ENCODE results near the gene PIK3R6.
"Not testable (repeated sequence)": the region's sequence is repeated elsewhere in the genome, so short reads cannot be mapped to it uniquely, and the experiment has no call there.

Gene PIK3R6

DNA sequence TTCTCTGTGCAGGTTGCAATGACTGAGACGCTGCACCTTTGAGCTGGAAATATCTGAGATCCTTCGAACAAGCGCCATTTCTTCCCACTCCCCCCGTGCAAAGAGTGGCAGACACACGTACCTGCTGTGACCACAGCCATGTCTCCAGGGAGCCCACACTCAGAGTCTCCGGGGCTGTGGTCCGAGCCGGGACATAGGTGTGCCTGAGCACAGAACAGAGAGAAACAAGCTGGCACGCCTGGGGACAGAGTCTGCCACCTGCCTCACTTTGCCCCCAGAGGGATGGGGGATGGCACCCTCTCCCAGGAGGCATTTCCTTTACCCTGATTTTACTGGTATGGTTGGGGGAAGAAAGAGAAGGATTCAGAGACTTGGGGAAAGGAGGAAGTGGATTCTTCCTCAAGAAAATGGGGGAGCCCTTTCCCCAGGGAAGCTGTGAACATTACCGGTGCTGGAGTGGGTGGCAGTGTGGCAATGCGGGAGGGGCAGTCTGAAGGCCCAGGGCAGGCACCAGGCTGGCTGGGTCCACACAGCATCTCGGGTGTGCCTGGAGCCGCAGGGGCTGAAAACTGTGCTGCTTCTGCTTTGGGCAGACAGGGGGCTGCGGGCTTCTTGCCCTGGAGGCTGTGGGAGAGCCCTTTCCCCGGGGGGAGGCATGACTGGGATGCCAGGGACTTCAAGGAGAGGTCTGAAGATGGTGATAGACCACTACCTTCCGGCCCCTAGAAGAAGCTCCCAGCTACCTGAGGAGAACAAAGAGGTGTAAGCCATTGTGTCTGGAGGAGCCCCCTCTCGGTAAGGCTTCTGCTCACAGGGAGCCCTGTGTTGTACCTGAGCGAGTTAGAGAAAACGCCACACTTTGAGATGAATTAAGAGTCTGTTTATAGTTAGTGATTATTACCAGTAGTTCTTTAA is 6.6 kb upstream of the PIK3R6 start:
- no peak for DNase-seq (ENCODE audit: low spot score)

DNA sequence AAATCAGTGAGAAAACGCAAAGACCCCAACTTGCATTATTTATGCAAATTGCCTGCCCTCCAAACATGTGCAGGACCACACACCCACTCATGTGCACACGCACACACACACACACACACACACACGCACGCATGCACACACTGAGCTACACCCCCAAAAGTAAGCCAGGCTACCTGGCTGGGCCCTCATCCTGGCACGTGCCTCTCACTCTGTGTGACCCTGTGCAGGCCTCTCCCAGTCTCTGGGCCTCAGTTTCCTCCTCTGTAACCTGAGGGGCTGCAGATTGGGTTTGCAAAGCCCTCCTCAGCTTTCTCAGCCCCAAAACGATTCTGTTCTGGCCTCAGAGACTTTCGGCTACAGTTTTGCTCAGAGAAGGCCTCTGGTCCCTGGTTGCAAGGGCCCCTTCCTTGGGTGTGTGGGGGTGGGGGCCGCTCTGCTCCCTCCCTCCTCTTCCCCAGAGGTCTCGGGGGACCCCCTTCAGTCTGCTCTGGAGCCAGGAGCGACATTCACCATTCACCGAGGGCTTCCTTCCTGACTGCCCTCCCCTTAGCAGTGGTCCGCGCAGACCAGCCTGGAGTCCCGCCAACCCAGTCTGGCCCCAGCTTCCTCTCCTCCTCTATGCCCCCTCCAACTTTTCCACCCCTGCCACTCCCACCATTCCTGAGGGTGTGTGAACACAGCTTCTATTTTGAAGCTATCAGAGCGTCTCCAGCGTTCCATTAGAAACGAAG is 5.4 kb upstream of the PIK3R6 start:
- DNase-seq (ENCODE audit: low spot score), result no peak

- DNase-seq (ENCODE audit: low spot score), result no peak
Observed at GRCh38 chr17:8872036-8872704, 4.7 kb upstream of the PIK3R6 start.

- DNase-seq (ENCODE audit: low spot score), result no peak
Observed at GRCh38 chr17:8871081-8871581, 3.7 kb upstream of the PIK3R6 start.

DNA sequence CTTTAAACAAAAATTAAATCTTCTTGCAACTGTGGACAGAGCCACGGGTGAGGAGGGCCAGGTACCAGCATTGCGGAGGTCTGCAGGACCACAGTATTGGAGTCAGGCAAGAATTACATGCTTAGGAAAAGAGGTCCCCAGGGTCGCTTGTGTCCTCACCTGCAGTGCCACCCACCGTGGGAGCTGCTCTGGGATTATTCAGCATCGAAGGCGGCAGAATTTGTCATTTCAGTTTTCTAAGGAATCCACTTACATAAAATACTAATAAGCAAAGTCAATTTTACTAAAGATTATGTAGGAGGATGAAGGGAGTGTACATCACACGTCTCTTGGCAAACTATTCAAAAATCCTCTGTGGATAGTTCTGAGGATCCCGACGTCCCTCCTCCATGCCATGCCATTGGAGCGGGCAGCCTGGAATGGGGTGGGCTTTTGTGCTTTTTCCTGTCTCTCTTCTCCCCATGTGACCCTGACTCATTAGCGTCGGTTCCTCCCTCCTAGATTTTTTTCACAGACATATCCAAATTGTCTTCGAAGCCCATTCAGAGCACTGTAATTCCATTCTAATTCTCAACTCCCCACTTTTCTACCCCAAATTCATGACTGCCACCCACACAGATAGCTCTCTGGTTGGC is 3.0 kb upstream of the PIK3R6 start:
- DNase-seq (ENCODE audit: low spot score), result no peak

GRCh38 chr17:8869114-8869815 is 1.8 kb upstream of the PIK3R6 start:
- DNase-seq (ENCODE audit: low spot score), result no peak

- no peak for DNase-seq (ENCODE audit: low spot score)
Observed at GRCh38 chr17:8868529-8868951, 1.1 kb upstream of the PIK3R6 start.

DNA sequence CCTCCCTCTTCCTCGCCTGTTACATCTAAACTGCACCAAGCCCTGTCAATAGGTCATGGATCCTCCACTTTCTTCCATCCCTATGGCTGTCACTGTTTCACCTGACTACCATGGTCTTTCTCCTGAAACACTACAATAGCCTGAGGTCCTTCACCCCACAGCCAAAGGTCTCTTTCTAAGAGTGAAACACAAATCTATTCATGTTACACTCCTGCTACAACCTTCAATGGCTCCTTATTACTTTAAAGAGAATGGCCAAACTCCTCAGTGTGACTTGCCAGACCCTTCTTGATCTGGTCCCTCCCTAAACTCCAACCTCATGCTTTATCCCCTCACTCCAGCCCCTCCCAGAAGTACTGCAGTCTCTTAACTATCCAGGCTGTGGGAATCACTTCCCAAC is 618 bp upstream of the PIK3R6 start:
- DNase-seq (ENCODE audit: low spot score), result no peak

DNA sequence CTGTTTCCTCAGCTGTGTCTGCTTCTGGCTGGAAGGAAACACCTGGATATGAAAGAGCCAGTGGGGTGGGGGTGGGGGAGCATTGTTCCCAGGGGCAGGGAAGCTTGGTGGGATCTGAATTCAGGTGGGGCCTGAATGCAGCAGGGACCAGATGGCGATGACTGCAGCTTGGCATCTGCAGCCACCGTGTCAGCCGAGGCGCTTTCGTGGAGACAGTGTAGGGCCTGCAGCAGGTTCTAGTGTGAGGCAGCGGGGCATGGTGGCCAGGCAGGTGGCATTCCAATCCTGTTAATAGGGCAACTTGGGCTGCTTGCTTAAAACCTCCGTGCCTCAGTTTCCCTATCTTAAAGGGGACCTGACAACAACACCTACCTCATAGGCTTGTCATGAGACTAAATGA is 1.7 kb downstream of the PIK3R6 start:
- no peak for DNase-seq (ENCODE audit: low spot score)

DNA sequence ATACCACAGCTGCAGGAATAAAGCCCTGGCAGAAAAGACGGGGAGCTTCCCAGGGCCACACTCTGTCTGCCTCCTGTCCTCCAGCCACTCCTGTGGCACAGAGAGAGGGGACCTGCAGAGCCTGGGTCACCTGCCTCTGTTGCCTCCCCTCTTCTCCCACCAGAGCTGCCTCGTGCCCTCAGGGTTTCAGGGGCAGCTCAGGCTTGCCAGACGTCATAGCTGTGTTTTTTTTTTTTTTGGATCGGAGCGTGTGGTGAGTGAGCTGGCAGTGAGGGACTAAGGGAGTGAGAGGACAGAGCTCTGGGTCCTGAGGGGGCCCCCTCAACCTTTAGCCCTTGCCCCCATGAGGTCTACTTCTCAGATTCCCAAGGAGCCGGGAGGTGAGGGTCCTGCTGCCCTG is 2.1 kb downstream of the PIK3R6 start:
- DNase-seq (ENCODE audit: low spot score), result no peak

DNA sequence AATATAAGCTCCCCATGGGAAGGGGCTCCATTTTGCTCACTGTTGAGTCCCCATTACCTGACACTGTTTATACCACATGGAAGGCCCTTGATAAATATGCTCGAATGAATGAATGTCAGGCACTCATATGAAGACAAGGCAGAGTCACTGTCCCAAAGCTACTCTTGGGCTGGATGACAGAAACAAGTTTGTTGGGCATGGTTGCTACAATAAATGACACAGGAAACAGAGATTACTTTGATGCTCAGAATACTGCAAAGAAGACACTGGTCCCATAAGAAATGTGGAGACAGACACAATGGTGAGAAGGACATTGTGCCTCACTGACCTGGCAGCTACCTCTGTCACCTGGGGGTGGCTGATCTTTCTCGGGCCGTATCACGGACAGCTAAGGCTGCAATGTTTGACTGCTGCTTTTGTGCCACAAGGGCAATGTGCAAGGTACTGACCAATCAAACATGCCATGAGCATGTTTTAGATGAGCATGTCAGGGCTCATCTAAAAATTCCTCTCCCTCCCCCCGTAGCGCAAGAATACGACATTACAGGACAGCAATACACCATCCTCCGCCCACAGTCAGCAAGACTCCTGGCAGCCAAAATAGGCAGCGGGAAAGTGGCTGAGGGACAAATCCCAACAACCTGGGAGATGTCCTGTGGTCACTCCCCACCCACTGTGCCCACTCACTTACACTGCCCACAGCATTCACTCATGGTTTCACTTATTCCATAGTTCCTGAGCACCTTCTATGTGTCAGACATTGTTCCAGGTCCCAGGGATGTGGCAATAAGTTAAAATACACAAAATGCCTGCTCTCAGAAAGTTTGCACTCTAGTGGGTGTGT is 5.0 kb downstream of the PIK3R6 start:
- DNase-seq (ENCODE audit: low spot score), result no peak

GRCh38 chr17:8861495-8862181 is 5.8 kb downstream of the PIK3R6 start:
- DNase-seq (ENCODE audit: low spot score), result no peak

- DNase-seq (ENCODE audit: low spot score), result no peak
Observed at GRCh38 chr17:8859804-8860430, 7.6 kb downstream of the PIK3R6 start.

DNA sequence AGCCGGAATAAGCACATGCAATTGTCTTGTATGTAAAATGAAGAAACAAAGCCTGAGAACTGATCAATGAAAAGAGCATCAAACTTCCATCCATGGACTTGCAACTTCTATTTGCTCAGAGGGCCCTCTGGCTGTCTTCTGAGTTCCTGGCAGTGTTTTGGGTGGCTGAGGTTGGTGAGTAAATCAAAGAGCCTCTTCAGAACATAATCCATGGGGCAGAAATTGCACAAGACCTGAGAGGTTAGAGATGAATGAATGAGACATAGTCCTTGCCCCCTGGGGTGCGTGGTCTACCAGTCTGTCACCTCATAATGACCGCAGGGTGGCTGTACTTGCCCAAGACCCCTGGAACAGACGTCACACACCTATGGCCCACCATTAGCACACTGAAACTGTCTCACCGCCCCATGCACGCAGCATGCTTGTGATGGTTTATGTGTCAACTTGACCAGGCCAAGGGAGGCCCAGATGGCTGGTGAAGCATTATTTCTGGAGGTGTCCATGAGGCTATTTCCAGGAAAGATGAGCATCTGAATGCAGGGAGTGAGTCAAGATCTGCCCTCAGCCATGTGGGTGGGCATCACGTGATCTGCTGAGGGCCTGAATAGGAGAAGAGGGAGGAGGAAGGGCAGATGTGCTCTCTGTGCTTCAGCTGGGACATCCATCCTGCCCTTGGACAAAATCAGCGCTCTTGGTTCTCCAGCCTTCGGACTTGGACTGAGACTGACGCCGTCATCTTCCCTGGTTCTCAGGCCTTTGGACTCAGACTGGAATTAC is 8.3 kb downstream of the PIK3R6 start:
- no peak for DNase-seq (ENCODE audit: low spot score)

DNA sequence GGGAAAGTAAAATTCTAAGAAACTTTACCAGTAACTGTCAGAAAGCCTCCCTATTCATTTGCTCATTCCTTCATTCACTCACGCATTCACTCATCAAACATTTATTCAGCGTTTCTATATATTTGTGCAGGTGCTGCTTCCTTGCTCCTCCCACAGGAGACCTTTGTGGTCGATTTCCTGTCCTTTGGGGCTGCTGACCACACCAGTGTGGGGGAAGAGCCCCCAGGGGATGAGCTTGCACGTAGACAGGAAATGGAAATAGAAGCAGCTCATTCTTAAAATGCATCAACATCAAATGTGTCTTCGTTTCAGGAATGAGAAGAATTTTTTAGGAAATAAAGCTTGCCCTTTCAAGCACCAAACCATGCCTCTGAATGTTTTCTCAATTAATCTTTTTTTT is 9.6 kb downstream of the PIK3R6 start:
- no peak for DNase-seq (ENCODE audit: low spot score)

- DNase-seq (ENCODE audit: low spot score), result no peak
Observed at GRCh38 chr17:8856869-8857575, 10.5 kb downstream of the PIK3R6 start.

DNA sequence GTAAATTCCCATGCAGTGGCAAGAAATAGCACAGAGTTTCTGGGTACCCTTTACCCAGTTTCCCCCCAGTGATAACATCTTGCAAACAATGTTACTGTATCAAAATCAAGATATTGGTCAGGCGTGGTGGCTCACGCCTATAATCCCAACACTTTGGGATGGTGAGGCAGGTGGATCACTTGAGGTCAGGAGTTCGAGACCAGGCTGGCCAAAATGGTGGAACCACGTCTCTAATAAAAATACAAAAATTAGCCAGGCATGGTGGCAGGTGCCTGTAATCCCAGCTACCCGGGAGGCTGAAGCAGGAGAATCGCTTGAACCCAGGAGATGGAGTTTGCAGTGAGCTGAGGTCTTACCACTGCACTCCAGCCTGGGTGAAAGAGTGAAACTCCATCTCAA is 11.3 kb downstream of the PIK3R6 start:
- DNase-seq (ENCODE audit: low spot score), result not testable (repeated sequence)

All from hematopoietic multipotent progenitor cell treated with erythropoietin and hydrocortisone succinate and interleukin-3 and kit ligand, for 15 days (in vitro differentiated cells).